HG03159 (cell line): ENCODE results near the gene IFFO2.

Experiments used
- ATAC-seq: cut with Tn5 transposase; IDR thresholded peaks from one replicate; pipeline ENCODE4 v1.9.1; 2021; ENCODE audit warnings: mild to moderate bottlenecking, moderate library complexity; ENCODE audit not compliant: unreplicated experiment

The IFFO2 gene

GRCh38 chr1:18858070-18858688 is 98.3 kb downstream of the IFFO2 start:
- no peak for ATAC-seq

- ATAC-seq, result no peak
Observed at GRCh38 chr1:18856435-18856834, 100.0 kb downstream of the IFFO2 start.

GRCh38 chr1:18855573-18855972 is 100.9 kb downstream of the IFFO2 start:
- ATAC-seq, result no peak

- ATAC-seq, result no peak
Observed at GRCh38 chr1:18854331-18855025, 102.0 kb downstream of the IFFO2 start.
